Stomach (tissue), 4 donors: ENCODE data around the gene CORO2B.

Experiments used
- EP300 ChIP-seq: sonication (generic); formaldehyde crosslinking; IDR thresholded peaks from one replicate; pipeline ENCODE4 v1.6.1; 2017; ENCODE audit warnings: antibody characterized with exemption
- POLR2A ChIP-seq, 4 donors: fragments of 450-650 bp; IDR thresholded peaks; one replicate each; pipeline ENCODE4 v1.6.1; 2016; ENCODE audit warnings: antibody characterized with exemption in 4 of 4, control low read depth in 2 of 4, mild to moderate bottlenecking in 1 of 4, moderate library complexity in 1 of 4
- POLR2AphosphoS5 ChIP-seq, 3 donors: sonication (generic); formaldehyde crosslinking; IDR thresholded peaks; one replicate each; pipeline ENCODE4 v1.6.1; 2016; ENCODE audit warnings: antibody characterized with exemption in 3 of 3
- TF ChIP-seq, protein P1 (sequence below), 7 experiments: fragments of 450-650 bp in 4 of 7; fragments of 200-600 bp in 3 of 7; sonication (generic) in 3 of 7; IDR thresholded peaks; one replicate each; pipeline ENCODE4 v1.5.1; 2016 to 2019; ENCODE audit warnings: antibody characterized with exemption in 7 of 7, control low read depth in 2 of 7, mild to moderate bottlenecking in 1 of 7

DNA sequence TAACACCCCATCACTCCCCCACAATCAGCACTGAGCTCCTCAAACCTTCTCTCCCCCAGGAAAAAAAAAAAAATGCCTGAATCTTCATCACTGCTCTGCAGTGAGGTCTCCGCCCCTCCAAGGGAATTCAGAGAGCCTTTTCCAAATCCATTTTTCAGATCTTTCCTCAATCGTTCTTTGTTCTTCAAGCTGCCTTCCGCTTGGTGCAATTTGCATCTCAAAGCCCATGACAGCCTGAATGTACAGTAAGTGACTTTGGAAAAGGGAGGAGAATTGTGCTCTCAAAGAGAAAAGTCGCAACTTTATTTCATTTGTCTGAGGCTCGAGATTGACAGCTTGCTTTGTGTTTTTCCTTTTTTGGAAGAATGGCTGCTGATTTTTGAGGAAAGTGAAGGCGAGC lies 75.0 kb downstream of the CORO2B start:
- TF ChIP-seq, protein P1, sequence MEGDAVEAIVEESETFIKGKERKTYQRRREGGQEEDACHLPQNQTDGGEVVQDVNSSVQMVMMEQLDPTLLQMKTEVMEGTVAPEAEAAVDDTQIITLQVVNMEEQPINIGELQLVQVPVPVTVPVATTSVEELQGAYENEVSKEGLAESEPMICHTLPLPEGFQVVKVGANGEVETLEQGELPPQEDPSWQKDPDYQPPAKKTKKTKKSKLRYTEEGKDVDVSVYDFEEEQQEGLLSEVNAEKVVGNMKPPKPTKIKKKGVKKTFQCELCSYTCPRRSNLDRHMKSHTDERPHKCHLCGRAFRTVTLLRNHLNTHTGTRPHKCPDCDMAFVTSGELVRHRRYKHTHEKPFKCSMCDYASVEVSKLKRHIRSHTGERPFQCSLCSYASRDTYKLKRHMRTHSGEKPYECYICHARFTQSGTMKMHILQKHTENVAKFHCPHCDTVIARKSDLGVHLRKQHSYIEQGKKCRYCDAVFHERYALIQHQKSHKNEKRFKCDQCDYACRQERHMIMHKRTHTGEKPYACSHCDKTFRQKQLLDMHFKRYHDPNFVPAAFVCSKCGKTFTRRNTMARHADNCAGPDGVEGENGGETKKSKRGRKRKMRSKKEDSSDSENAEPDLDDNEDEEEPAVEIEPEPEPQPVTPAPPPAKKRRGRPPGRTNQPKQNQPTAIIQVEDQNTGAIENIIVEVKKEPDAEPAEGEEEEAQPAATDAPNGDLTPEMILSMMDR (IDR thresholded peaks at IDR 0.05) = no peak
- no peak for TF ChIP-seq POLR2AphosphoS5 (IDR thresholded peaks at IDR 0.05)
- TF ChIP-seq POLR2A (IDR thresholded peaks at IDR 0.05) = no peak
- no peak for TF ChIP-seq EP300
